ENCODE results near the gene LRBA. TPM values are rescaled to one million over a fixed set of nuclear protein-coding genes. Genes with fewer than 3 reads are reported as not detected.

The LRBA gene
- total and polyA plus RNA-seq, 2 of the 4 experiments (the other 2 are of a cell fraction): 10.2 to 51.6 TPM

- H2BK5ac ChIP-seq (ENCODE audit: low read depth, low read length, poor library complexity, severe bottlenecking): peak overlapping the region; percentile 64
- peaks cover 8% of the 10 kb centered on the region for H3K4me1 ChIP-seq (ENCODE audit: control insufficient read depth, insufficient read depth, low read length)
- peak overlapping the region; percentile 63 for H3K4ac ChIP-seq (ENCODE audit: low read depth, low read length)
- no peak overlapping the region for H3K27ac ChIP-seq (ENCODE audit: insufficient read depth, low read length)
- H3K9ac ChIP-seq (ENCODE audit: low read depth, low read length): no peak overlapping the region
- H3K9me1 ChIP-seq (ENCODE audit: insufficient read depth, low read length): peaks cover 9% of the 10 kb centered on the region
- peak overlapping the region; percentile 69 for H2BK120ac ChIP-seq (ENCODE audit: low read depth, low read length)
- H4K20me1 ChIP-seq (ENCODE audit: insufficient read depth, low read length): no peaks in the 10 kb centered on the region
- H4K5ac ChIP-seq (ENCODE audit: low read depth, low read length): peak overlapping the region; percentile 54; the same call in 1 of the 2 replicates
- in situ Hi-C loops (cut with MboI; ENCODE audit: low sequenced_read_pairs) (loop anchor here (10.0 kb wide), 1 partner anchor 204 kb away; no protein-coding TSS in a partner anchor), intact Hi-C loops (cut with micrococcal nuclease) (no loop called here), dilution Hi-C loops (cut with HindIII; ENCODE audit: low sequenced_read_pairs, unreplicated experiment) (no loop called here)
- H2AK9ac ChIP-seq (replicated peaks; ENCODE audit: low read depth, low read length, poor library complexity): peak overlapping the region; percentile 4
- TF ChIP-seq NFE2L2 (IDR thresholded peaks at IDR 0.05; ENCODE audit: low read depth, low read length): no peak
- no peak for TF ChIP-seq MXI1 (IDR thresholded peaks at IDR 0.05; ENCODE audit: borderline replicate concordance, low read depth, low read length)
- no peak for TF ChIP-seq POLR2A (IDR thresholded peaks at IDR 0.05; ENCODE audit: low read depth, low read length)
- TF ChIP-seq RCOR1 (IDR thresholded peaks at IDR 0.05; ENCODE audit: insufficient replicate concordance, low read length): no peak
- TF ChIP-seq FOS (IDR thresholded peaks at IDR 0.05; ENCODE audit: low read depth, low read length): no peak
- no peak for TF ChIP-seq USF2 (IDR thresholded peaks at IDR 0.05; ENCODE audit: low read depth, low read length)
- no peak for TF ChIP-seq BHLHE40 (IDR thresholded peaks at IDR 0.05; ENCODE audit: low read depth, low read length)
- TF ChIP-seq RFX5 (IDR thresholded peaks at IDR 0.05; ENCODE audit: low read depth, low read length): no peak
- no peak for TF ChIP-seq CEBPB (IDR thresholded peaks at IDR 0.05; ENCODE audit: low read depth, low read length)
- no peak for TF ChIP-seq MAFK (IDR thresholded peaks at IDR 0.05; ENCODE audit: low read depth, low read length)
- TF ChIP-seq SMC3 (IDR thresholded peaks at IDR 0.05; ENCODE audit: low read depth, low read length): no peak
- no peak for TF ChIP-seq ELK1 (IDR thresholded peaks at IDR 0.05; ENCODE audit: borderline replicate concordance, low read depth, low read length)
- TF ChIP-seq CHD1 (IDR thresholded peaks at IDR 0.05; ENCODE audit: low read depth, low read length): no peak
- no peak for TF ChIP-seq CTCF (conservative IDR thresholded peaks at IDR 0.05; ENCODE audit: low read depth, low read length)
- no peak for TF ChIP-seq RAD21 (IDR thresholded peaks at IDR 0.05; ENCODE audit: low read length)
- no peak for TF ChIP-seq MAZ (IDR thresholded peaks at IDR 0.05; ENCODE audit: borderline replicate concordance, low read depth, low read length)
- ATAC-seq (ENCODE audit: low read depth) (no peak), DNase-seq (no peak)
- H3K9me3 ChIP-seq (ENCODE audit: control insufficient read depth, insufficient read depth, low read length): no peaks in the 10 kb centered on the region
- peak overlapping the region; percentile 68 to 87 for H4K8ac ChIP-seq (ENCODE audit: low read depth in 2 of 2, low read length in 2 of 2)
- no TSS peak for BruUV-seq (replicated peaks)
- H3K18ac ChIP-seq (ENCODE audit: low read depth, low read length): peak overlapping the region; percentile 13; the same call in 1 of the 2 replicates
- peak overlapping the region; percentile 26 for H2AFZ ChIP-seq (replicated peaks; ENCODE audit: low read length, poor library complexity)
- H3K36me3 ChIP-seq (ENCODE audit: control insufficient read depth, insufficient read depth, low read length): peaks cover 2% of the 10 kb centered on the region; the same call in 1 of the 2 replicates
- H3K56ac ChIP-seq (ENCODE audit: extremely low read depth, insufficient read depth, low read length): no peak overlapping the region
- no peak overlapping the region; the same call in 1 of the 2 replicates for H3K23ac ChIP-seq (ENCODE audit: low read depth, low read length)
- 100% methylated on average over 1 of the region's 2 CpGs; no CpG with 5 or more reads in 1 of the 2 experiments for WGBS, 2 experiments (ENCODE audit: extremely low coverage in 2 of 2, insufficient read length in 1 of 2)
- H2AK5ac ChIP-seq (ENCODE audit: low read depth, low read length): peak overlapping the region; percentile 93
- peak overlapping the region; percentile 83 for H4K91ac ChIP-seq (ENCODE audit: insufficient read depth, low read depth, low read length)
- H3K14ac ChIP-seq (replicated peaks; ENCODE audit: low read depth, low read length): peak overlapping the region; percentile 50; the same call in 1 of the 2 replicates
- peaks cover 25 to 31% of the 10 kb centered on the region in 2 experiments for H3K79me1 ChIP-seq (ENCODE audit: low read depth in 1 of 2, low read length in 2 of 2)
- H2BK20ac ChIP-seq (ENCODE audit: low read depth, low read length): peak overlapping the region; percentile 41
- no peak overlapping the region for H3K4me3 ChIP-seq (ENCODE audit: insufficient read depth, low read depth, low read length)
- H3K27me3 ChIP-seq (ENCODE audit: control insufficient read depth, insufficient read depth, low read length): no peaks in the 10 kb centered on the region
- H3K4me2 ChIP-seq (ENCODE audit: low read depth, low read length): no peak overlapping the region
- ChIA-PET CTCF (interaction anchor here (0.8 to 1.8 kb wide), 4 partner anchors 9 to 220 kb away, joined by 3 to 16 read pairs (median 6); no protein-coding TSS in a partner anchor), POLR2A (ENCODE audit: unreplicated experiment) (no interaction called here)
- peak overlapping the region; percentile 92; the same call in 2 of the 3 replicates for H2BK15ac ChIP-seq (ENCODE audit: low read depth, low read length)
Observed at GRCh38 chr4:150218447-150218846, 796.6 kb downstream of the LRBA start.
